Stimulated activated CD4-positive, alpha-beta T cell treated with anti-CD3 and anti-CD28 coated beads, Interleukin-2, amount 100 ng/mL, for 24 hours (primary cell): Measurements from ENCODE around the gene MRPL57.
"Not testable (repeated sequence)": the region's sequence is repeated elsewhere in the genome, so short reads cannot be mapped to it uniquely, and the experiment has no call there.

Experiments used
- DNase-seq, 2 donors: peaks; one replicate each; pipeline ENCODE4 v3.0.0-alpha.2; 2020

Gene MRPL57

DNA sequence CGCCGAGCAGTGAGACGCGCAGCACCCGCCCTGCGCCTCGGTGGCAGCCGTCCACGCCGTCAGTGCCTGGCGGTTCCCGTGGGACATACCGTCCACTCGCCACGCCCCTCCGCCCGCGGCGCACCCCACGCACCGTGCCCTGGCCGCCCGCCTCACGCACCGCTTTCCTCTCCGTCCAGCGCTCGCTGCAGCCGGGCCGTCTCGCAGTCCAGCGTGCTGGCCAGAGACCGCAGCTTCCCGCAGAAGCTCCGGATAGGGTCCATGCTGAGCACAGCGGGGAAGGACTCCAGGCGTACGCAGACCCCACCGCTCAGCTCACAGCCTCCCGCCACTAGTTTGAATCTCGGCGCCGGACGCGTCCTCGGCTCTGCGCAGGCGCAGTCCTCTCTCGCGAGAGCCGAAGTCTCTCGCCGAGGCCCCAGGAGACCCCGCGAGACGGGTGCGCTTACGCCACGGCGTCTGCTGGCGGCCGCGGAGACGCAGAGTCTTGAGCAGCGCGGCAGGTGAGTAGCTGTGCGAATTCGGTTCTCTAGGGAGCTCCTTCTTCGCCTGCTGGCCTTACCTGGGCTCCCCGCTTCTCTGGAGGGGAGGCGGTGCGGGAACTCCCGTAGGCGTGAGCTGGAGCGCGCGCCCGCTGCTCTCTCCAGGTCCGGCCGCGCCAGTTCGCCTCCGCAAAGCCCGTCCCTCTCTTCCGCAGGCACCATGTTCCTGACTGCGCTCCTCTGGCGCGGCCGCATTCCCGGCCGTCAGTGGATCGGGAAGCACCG lies at the start of gene MRPL57, which contains the start of gene SKA3:
Gene MRPL57 (plus strand): TSS at position 444 of the 767 bp plus-strand sequence. CDS start 259 bp downstream, at position 703.
Gene SKA3 (minus strand): TSS at position 338 of the 767 bp plus-strand sequence. CDS start 75 bp downstream, at position 263.
- DNase-seq, result peak; percentile 93 to 94

DNA sequence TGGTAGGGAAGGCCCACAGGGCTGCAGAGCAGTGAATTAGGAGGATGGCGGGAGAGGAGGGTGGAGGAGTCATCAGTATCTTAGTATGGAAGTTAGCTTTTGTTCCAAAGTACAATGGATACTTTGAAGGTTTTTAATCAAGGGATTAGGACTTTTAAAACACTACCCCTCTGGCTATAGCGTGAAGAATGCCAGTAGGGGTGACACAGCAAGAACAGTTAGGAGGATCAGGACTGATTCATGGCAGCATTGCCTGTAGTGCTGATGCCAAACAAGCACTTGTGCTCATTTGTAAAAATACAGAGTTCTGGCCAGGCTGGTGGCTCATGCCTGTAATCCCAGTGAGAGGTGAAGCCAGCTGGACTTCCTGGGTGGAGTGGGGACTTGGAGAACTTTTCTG lies 46.3 kb upstream of the MRPL57 start:
- no peak for DNase-seq

DNA sequence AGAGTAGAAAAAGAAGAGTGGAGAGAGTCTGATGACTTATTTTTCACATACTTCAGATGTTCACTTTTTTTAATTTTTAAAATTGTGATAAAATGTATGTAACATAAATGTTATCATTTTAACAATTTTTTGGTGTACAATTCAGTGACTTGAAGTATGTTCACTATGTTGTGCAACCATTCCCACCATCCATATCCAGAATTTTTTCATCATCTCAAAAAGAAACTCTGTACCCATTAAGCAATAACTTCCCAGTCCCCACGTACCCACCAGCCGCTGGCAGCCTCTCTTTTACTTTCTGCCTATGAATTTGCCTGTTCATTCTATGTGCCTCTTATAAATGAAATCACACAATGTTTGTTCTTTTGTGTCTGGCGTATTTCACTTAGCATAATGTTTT lies 43.4 kb upstream of the MRPL57 start:
- no peak for DNase-seq

DNA sequence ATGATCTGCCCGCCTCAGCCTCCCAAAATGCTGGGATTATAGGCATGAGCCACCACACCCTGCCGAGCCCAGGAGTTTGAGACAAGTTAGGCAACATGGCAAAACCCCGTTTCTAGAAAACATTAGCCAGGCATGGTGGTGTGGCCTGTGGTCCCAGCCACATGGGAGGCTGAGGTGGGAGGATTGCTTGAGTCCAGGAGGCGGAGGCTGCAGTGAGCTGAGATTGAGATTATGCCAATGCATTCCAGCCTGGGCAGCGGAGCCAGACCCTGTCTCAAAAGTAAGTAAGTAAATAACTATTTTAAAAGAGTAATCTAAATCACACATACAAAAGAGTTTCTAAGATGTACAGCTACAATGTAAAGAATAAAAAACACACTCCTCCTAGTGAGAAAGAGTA lies 42.0 kb upstream of the MRPL57 start:
- DNase-seq, result no peak

DNA sequence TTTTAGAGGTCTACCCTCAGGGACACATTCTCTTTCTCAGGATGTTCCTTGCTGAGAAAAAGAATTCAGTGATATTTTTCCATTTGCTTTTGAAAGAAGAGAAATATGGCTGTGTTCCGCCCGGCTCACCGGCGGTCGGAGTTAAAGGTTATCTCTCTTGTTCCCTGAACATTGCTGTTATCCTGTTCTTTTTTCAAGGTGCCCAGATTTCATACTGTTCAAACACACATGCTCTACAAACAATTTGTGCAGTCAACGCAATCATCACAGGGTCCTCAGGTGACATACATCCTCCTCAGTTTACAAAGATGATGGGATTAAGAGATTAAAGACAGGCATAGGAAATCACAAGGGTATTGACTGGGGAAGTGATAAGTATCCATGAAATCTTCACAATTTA lies 40.6 kb upstream of the MRPL57 start:
- not testable (repeated sequence) for DNase-seq

DNA sequence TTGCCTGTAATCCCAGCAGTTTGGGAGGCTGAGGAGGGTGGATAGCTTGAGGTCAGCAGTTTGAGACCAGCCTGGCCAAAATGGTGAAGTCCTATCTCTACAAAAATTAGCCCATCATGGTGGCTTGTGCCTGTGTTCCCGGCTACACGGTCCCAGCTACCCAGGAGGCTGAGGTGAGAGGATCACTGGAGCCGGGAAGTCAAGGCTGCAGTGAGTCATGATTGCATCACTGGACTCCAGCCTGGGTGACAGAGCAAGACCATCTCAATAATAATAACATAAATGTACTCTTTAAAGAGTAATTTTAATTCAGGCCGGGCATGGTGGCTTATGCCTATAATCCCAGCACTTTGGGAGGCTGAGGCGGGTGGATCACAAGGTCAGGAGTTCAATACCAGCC lies 38.8 kb upstream of the MRPL57 start:
- DNase-seq, result no peak

DNA sequence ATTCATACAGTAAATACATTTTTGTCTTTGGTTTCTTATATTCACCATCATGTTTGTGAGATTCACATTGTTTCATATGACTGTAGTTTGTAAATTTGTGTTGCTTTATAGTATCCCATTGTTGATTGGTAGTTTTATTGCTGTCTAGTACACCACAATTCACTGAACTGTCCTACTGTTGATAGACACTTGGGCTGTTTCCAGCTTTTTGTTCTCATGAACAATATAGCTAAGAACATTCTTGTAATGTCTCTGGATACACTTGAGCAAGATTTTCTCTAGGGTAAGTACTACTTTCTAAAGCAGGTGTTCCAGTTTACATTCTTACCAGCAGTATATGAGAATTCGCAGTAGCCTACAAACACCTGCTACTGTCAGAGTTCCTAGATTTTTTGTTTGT lies 37.9 kb upstream of the MRPL57 start:
- DNase-seq, result no peak

DNA sequence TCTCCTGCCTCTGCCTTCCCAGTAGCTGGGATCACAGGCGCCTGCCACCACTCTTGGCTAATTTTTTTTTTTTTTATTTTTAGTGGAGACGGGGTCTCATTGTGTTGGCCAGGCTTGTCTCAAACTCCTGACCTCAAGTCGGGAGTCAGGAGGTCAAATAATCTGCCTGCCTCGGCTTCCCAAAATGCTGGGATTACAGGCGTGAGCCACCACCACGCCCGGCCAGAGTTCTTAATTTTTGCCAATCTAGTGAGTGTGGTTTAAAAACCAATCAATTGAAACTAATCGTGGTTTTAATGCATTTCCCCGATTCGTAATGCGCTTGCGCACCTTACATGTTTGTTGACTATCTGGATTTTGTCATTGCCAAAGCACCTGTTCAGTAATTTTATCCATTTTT lies 37.1 kb upstream of the MRPL57 start:
- DNase-seq, result no peak

DNA sequence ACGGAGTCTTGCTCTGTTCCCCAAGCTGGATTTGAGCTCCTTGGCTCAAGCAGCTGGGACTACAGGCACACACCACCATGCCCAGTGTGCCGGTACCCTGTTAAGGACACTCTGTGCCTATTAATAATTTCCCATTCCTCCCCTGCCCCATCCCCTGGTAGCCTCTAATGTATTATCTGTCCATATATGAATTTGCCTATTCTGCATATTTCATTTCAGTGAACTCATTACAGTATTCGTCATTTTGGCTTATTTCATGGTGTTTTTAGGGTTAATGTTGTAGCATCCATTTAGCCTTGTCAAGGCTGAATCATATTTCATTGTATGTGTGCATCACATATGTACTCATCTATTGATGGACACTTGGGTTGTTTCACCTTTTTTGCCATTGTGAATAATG lies 33.7 kb upstream of the MRPL57 start:
- DNase-seq, result no peak

DNA sequence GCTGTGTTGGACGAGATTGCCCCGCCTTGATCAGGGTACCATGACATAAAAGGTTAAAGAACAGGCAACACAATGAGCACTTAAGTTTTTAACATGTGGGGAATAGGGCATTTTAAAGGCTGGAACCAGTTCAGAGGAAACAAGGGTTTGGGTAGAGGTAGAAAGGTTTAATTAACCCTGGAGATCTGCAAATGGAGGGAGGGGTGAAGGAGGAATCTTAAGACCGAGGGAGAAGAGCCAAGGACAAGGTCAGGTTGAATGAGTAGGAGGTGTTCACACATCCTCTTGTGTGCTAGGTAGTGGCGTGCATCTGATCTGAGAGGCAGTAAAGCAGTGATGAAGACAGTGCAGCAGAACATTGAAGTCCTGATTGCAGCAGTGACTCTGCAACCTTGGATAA lies 28.6 kb upstream of the MRPL57 start:
- DNase-seq, result no peak

DNA sequence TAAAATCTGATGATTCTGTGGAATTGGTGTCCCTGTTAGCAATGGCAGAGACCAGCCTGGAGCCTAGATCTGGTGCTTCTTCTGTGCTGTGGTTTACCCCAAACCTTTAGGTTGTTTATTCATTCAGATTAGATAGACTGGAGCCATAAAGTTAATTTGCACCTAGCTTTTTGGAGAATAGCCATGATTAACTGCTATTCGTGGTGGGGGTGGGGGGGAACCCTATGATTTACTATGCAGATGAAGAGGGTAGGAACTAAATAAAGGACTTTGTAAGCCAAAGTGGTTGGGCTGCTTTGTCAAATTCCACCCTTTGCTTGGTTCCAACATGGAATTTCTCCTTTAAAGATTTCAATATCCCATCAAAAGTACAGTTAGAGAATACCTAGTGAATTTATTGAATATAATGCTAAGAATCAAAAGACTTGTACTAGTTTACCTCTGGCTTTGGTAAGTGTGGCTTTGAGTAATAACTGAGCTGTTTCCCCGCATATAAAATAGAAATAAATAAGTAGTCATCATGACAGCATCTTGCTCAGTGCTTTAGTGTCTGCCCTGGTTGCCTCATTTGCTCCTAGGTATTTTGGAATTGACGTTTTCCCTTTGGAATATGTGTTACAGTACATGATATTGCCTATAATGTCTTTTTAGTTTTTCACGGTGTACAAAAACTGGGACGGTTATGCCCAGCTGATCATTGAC lies 27.8 kb upstream of the MRPL57 start:
- DNase-seq, result no peak

DNA sequence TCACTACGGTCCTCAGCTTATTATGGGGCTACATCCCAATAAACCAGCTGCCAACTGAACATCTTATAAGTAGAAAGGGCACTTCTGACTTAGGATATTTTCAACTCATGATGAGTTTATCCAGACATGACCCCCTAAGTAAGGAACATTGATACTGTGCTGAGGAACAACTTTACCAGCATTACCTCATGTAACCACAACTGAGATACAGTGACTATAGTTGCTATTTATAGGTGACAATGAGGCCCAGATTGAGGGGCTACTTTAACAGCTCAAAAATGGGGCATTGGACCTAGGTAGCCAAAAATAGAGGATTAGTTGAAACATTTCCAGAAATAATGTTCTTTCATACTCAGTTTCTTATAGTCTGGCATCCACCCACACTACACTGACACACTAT lies 26.9 kb upstream of the MRPL57 start:
- DNase-seq, result no peak

DNA sequence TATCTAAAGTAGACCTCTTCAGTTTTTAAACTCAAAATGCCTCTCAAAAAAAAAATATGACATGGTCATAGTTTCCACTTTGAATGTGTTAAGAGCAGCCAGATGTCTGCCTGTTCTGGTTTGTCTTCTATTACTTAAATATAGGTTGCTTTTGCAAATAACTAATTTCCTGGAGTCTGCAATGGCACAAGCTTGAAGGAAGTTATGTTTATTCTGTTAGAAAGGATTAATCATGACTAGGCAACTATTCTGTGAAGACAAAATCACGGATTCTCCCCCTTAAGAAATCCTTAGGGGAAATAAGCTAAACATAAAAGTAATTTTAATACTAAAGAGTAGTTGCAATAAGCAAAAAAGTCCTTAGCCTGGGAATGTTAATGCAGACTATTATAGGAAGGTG lies 26.4 kb upstream of the MRPL57 start:
- no peak for DNase-seq

DNA sequence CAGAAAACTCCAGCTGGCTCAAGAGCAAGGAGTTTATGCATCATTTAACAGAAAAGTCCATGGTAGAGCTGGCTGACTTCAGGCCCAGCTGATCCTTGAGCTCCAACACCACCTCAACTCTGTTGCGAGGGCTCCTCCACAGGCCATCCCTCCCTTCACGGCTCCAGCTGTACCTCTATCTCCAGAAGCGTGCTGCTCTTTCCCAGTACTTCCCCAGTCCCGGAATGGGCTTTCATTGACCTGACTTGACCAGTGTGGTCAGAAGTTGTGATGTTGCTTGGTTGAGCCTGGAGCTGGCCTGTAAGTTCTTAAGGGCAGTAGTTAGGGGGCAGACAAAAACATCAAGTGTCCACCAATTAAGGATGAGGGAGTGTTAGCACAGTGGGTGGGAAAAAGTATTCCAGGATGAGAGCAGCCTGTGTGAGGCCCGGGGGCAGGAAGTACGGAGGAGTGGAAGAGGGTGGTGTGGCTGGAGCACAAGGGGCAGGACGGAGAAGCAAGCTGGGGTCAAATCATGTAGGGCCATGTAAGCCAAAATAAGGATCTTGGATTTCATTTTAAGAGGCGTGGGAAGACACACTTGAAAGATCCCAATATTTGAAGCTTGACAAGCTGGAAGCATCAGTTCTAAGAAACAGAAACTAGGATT lies 24.1 kb upstream of the MRPL57 start:
- no peak for DNase-seq

DNA sequence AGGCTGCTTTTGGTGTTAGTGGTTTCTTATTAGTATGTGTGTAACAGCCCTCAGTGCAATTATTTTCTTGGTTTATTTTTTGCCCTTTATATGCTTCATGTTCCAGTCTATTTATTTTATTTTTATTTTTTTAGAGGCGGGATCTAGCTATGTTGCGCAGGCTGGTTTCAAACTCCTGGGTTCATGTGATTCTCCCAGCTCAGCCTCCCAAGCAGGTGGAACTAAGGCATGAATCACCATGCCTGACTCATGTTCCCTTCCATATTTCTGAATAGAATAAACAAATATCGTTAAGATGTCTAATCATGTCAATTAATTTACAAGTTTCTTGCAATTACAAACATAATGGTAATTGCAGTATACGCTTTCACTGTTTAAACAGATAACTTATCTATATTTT lies 11.8 kb upstream of the MRPL57 start:
- DNase-seq, result no peak

DNA sequence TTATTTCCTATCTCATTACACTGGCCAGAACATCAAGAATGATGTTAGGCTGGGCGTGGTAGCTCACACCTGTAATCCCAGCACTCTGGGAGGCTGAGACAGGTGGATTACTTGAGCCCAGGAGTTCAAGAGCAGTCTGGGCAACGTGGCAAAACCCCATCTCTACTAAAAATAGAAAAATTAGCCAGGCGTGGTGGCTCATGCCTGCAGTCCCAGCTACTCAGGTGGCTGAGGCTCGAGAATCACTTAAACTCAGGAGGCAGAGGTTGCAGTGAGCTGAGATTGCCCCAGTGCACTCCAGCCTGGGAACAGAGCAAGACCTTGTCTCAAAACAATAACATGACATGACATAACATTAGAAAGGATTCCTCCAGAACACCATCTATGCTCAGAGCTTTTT lies 10.9 kb upstream of the MRPL57 start:
- DNase-seq, result not testable (repeated sequence)

DNA sequence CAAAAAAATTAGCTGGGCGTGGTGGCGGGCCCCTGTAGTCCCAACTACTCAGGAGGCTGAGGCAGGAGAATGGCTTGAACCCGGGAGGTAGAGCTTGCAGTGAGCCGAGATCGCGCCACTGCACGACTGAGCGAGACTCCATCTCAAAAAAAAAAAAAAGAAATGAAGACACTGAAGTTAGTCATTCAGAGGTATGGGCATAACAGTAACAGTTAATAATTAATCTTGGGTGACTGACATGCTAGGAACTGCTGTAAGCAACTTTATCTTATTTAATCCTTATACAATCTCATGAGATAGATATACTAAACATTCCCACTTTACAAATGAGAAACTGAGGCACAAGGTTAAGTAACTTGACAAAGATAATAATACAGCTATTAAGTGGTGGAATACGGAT lies 5.0 kb upstream of the MRPL57 start:
- DNase-seq, result no peak

DNA sequence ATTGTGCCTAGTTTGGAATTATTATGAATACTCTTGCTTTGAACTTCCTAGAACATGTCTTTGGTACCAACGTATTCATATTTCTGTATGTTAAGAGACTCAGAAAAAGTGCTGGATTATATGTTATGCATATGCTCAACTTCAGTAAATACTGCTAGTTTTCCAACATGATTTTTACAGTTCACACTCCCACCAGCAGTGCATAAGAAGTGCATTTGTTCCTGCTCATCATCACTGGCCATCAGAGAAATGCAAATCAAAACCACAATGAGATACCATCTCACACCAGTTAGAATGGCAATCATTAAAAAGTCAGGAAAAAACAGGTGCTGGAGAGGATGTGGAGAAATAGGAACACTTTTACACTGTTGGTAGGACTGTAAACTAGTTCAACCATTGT lies 2.7 kb upstream of the MRPL57 start:
- DNase-seq, result not testable (repeated sequence)

DNA sequence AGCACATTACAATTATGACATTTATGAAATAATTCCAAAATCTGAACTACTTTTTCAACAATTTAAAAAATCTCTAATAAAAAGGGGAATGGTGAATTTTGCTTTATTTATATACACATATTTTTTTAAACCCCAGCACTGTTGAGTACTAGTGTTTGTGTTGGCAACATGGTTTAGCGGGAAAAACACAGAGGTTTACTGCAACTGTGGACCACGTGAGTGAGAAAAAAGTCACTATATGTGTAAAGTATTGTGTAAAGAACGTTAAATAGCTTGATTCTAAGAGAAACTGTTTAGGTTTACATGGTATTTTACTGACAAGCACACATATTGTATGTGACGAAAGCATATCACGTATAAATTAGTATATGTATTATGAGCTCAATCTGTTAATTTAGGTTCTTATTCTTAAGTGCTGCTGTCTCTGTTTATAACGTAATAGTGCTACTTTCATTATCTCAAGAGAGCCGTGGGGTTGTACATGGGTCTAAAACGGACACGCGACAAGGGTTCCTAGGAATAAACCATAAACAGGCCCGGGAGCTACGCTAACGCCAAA lies 723 bp upstream of the MRPL57 start:
- DNase-seq, result no peak

DNA sequence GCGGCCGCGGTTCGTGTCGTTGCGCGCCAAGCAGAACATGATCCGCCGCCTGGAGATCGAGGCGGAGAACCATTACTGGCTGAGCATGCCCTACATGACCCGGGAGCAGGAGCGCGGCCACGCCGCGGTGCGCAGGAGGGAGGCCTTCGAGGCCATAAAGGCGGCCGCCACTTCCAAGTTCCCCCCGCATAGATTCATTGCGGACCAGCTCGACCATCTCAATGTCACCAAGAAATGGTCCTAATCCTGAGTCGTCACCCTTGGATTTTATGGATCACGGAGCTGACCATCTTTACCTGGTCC lies 475 bp downstream of the MRPL57 start:
- no peak for DNase-seq

DNA sequence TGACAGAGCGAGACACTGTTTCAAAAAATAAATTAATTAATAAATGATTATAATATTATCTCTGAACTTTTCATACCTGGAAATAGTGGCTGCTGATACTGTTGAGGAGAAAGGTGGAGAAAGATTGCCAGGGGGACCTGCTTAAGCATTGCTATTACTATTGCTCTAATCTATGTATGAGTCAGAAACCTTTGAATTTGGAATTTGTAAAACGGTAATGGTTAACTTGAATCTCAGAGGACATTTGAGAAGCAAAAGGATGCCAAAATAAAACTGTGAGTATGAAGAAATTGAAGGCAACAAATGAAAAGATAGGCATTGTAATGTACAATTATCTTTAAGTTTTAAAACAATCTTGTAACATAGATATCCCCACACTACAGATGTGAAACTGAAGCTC lies 5.2 kb downstream of the MRPL57 start:
- DNase-seq, result no peak

DNA sequence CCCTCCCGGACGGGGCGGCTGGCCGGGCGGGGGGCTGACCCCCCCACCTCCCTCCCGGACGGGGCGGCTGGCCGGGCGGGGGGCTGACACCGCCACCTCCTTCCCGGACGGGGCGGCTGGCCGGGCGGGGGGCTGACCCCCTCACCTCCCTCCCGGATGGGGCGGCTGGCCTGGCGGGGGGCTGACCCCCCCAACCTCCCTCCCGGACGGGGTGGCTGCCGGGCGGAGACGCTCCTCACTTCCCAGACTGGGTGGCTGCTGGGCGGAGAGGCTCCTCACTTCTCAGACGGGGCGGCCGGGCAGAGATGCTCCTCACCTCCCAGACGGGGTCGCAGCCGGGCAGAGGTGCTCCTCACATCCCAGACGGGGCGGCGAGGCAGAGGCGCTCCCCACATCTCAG lies 10.0 kb downstream of the MRPL57 start:
- not testable (repeated sequence) for DNase-seq

DNA sequence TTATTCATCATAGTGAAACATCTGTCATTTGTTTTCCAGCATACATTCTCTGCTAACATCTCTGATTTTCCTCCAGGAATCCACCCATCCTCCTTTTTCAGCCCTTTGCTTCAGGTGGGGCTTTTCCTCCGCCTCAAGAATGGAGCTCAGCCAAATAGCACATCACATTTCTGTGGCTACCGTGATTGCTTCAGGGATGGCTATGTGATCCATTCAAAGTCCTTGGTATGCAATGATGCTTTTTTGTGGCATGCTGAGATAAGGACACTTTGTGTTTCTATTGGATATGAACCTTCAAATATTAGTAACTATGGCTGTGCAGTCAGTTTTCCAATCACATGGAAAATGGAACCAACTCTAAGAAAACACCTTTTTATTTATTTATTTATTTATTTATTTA lies 18.3 kb downstream of the MRPL57 start:
- not testable (repeated sequence) for DNase-seq
